SK-N-MC (cell line): ENCODE results near the gene DHX57.

ENCODE experiments used
- EZH2 ChIP-seq: fragments of 200-600 bp; sonication (generic); IDR thresholded peaks from one replicate; pipeline ENCODE4 v1.6.1; 2017; ENCODE audit warnings: antibody characterized with exemption
- FOXP2 ChIP-seq: optimal IDR thresholded peaks from 2 replicates; pipeline ENCODE3; 2011; ENCODE audit warnings: mild to moderate bottlenecking, moderate library complexity; ENCODE audit not compliant: insufficient read depth; ENCODE audit errors: extremely low read length, control extremely low read depth
- POLR2AphosphoS5 ChIP-seq: IDR thresholded peaks from 2 replicates; pipeline ENCODE4 v1.6.1; 2012; ENCODE audit warnings: mild to moderate bottlenecking, low read depth, low read length, borderline replicate concordance

DNA sequence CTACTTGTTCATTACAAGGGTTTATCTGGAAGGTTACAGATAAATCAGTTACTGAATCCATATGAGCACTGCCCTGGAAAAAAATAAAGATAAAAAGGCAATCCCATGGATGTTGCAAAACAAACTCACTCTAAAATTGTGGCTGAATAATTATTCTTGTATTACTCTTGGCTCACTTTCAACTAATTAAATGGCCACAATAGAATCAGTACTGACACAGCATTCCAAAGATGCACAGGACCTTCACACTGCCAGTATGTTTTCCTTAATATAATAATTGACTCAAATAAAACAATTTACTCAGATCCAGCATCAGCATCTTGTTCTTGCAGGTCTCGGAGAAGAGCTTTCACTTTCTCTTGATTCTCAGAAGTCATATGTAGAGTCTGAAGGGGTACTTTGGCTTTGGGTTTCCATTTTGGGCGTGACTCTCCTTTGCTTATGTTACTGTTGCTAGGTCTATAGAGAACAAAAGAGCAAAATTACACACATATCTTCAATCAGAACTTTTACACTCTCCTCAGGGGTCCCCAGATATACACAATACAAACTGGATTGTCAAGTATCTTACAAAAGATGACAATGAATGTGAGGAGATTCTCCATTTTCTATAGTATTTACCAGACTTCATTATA lies 12.6 kb downstream of the DHX57 start:
- TF ChIP-seq POLR2AphosphoS5: no peak
- no peak for TF ChIP-seq EZH2
- no peak for TF ChIP-seq FOXP2
